Retinal pigment epithelial cell (primary cell): ENCODE data around the gene ADCY7.

Source experiments
- DNase-seq: peaks from one replicate; pipeline ENCODE4 v3.0.0-alpha.2; 2010; ENCODE audit warnings: low read depth
- H3K4me3 ChIP-seq: 2 replicates; pipeline ENCODE4 v1.5.1; 2011; ENCODE audit warnings: mild to moderate bottlenecking, low read length, control low read depth, moderate library complexity
- TF ChIP-seq, protein P1 (sequence below): conservative IDR thresholded peaks from 2 replicates; pipeline ENCODE4 v1.5.1; 2011; ENCODE audit warnings: low read depth, low read length, control low read depth, inconsistent platforms

ADCY7 gene

DNA sequence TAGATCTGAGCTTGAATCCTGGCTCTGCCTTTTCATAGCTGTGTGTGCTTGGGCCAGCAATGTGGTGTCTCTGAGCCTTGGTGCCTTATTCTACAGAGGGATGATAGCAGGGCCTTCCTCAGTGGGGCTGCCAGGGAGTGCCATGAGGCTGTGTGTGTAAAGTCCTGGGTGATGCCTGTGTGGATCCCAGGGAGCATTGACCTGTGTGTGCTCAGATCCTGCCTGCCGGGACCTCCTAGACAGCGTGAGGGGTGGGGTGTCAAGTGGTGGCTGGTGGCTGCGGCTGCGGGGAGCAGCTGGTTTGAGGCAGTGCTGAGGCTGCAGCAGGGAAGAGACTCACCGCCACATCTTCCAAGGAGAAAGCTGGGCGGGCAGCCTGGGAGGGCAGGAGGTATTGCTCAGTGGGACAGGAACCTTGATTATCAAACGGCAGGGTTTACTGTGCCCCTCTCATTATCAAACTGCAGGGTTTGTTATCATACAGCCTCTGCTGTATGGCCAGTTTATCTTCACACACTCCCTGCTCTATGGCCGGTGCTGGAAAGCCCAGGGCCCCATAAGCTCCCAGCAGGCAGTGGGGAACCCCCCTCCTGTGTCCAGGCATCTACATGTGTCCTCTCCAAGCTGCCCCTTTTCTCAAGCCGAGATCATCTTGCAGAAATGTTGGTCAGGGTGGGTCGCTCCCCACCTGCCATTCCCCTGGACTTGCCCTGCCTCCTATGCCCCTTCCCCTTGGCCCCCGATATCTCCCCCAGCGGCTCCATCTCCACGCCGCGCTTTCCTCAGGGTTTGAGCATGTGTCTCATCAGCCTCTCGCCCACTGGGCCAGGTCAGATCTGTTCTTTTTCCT is 3.1 kb upstream of the ADCY7 start:
- TF ChIP-seq, protein P1, sequence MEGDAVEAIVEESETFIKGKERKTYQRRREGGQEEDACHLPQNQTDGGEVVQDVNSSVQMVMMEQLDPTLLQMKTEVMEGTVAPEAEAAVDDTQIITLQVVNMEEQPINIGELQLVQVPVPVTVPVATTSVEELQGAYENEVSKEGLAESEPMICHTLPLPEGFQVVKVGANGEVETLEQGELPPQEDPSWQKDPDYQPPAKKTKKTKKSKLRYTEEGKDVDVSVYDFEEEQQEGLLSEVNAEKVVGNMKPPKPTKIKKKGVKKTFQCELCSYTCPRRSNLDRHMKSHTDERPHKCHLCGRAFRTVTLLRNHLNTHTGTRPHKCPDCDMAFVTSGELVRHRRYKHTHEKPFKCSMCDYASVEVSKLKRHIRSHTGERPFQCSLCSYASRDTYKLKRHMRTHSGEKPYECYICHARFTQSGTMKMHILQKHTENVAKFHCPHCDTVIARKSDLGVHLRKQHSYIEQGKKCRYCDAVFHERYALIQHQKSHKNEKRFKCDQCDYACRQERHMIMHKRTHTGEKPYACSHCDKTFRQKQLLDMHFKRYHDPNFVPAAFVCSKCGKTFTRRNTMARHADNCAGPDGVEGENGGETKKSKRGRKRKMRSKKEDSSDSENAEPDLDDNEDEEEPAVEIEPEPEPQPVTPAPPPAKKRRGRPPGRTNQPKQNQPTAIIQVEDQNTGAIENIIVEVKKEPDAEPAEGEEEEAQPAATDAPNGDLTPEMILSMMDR = no peak
- DNase-seq = no peak
- H3K4me3 ChIP-seq = no peak overlapping the region

DNA sequence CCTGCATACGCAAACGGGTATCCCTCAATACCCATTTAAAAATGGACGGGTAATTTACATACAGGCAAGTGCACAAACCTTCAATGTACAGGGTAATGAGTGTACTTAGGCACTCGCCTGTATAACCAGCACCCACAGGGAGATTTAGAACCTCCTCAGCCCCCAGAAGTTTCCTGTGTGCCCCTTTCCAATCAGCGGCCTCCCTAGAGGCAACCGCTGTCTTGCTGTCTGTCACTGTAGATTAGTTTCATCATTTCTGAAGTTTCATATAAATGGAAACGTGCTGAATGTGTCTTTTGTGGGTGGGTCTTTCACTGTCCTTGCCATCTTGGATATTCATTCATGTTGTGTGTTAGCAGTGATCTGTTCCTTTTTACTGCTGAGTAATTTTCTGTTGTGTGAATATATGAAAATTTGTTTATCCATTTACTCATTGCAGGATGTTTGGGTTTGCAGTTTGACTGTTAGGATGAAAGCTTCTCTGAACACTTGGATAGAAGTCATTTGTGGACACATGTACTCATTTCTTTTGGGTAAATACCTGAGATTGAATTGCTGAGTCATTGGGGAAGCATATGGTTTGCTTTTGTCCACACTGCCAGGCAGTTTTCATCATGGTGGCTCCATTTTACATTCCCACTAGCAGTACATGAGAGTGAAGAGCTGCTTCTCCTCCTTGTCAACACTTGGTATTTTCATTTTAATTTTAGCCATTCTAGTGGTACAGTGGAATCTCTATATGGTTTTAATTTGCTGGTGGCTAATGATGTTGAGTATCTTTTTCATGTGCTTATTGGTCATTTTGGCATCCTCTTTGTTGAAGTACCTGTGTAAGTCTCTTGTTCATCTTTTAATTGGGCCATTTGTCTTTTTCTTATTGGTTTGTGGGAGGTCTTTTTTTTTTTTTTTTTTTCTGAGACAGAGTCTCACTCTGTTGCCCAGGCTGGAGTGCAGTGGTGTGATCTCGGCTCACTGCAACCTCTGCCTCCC is 2.1 kb upstream of the ADCY7 start:
- H3K4me3 ChIP-seq = no peak overlapping the region
- no peak for DNase-seq
- TF ChIP-seq, protein P1 = no peak

DNA sequence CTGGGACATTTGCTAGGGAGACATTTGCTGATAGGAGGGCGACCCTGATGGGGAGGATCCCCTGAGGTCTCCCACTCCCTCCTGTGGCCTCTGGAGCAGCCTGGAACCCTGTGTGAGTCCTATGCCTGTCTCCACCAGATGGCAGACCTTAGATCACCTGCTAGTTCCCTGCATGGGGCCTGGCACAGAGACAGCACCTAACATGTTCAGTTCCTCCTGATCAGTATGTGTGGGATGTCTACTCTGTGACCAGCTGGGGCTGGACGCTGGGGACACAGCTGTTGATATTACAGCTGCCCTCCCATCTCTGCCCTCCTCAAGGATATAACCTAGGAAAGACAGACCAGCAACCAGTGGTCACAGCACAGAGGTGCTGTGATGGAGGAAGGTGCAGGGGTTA is 1.1 kb upstream of the ADCY7 start:
- DNase-seq = no peak
- TF ChIP-seq, protein P1 = peak; percentile 54
- H3K4me3 ChIP-seq = no peak overlapping the region

DNA sequence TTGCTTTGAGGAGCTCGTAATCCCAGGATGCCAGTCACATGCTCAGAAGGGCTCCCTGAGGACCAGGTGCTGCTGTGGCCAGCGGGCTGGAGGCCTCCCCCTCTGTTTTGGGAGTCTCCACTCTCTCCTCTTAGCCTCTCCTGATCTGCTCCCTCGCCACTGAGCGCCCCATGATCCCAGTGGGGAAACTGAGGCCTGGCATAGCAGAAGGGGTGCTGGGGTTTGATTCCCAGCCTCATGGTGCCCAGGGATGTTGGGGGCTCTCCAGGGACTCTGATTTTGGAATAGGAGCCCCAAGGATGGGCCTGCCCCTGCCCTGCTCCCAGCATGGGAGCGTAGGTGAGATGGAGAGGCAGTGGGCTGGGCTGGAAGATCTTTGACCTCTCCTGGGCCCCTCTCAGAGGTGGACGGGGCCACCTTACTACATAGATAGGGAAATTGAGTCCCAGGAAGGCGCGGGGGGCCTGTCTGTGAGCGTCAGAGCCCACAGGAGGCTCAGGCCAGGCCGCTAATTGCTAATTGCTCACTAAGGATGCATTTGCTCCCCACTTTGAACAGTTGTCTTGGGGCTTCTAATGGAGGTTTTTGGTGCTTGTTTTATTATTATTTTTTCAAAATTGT is 525 bp upstream of the ADCY7 start:
- H3K4me3 ChIP-seq = no peak overlapping the region
- DNase-seq = no peak
- TF ChIP-seq, protein P1 = no peak

DNA sequence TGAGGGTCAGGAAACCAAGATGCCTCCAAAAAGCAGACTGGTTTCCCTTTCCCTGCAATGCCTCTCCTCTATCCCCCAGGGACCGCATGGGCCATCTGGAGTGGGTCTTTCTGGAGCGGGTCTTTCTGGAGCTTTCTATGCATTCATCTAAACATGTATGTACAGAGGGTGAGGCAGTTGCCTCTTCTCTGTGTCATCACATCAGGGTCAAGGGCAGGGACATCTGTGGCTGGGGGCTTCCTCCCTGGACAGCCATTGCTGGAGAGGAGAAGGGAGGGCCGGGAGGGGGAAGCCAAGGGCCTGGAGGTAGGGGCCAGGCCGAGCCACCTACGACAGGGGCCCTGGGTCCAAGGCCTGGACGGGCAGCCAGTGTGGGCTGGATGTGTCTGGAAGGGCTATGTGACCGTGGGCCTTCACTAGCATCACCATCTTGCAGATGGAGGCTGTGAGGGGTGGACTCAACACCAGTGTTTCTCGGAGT is 840 bp downstream of the ADCY7 start:
- no peak overlapping the region for H3K4me3 ChIP-seq
- no peak for DNase-seq
- TF ChIP-seq, protein P1 = no peak

DNA sequence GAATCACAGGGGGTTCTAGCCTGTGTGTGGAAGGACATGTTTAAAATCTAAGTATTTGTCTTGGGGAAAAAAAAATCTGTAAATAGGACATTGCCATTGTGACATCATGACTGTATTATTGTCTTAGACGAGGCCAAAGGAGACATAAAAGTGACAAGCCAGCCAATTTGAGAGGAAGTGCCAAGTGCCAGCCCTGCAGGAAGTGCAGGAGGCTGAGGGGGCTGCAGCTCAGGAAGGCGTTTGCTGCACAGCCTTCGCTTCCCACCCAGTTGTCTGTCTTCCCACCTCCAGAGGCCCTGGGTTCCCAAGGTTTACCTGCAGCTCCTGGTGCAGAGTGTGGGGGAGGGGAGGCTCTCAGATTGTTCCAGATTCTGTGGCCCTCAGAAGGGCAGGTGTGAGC is 1.3 kb downstream of the ADCY7 start:
- no peak overlapping the region for H3K4me3 ChIP-seq

More for the DNA sequence above, 1.3 kb downstream of the ADCY7 start:
- no peak for DNase-seq
- TF ChIP-seq, protein P1 = no peak
